ENCODE data around the gene SP100. TPM values are rescaled to one million over a fixed set of nuclear protein-coding genes. Genes with fewer than 3 reads are reported as not detected.

The SP100 gene
- total and polyA plus RNA-seq, 2 donors (not counting 1 experiment from before 2014, with no cell fraction given), result 106 to 120 TPM

GRCh38 chr2:230439590-230439989, 23.6 kb downstream of the SP100 start:
- H3K4me3 ChIP-seq (replicated peaks in 1 of 4; ENCODE audit: control extremely low read depth in 1 of 4, insufficient read depth in 1 of 4, low read depth in 3 of 4, low read length in 4 of 4), result no peak overlapping the region
- DNase-seq (ENCODE audit: low read depth in 2 of 2), result peak in 1 of 2 donors; percentile 41
- H3K4me2 ChIP-seq (ENCODE audit: extremely low read depth, insufficient read depth, low read length), result no peak overlapping the region
- H3K4me1 ChIP-seq (ENCODE audit: control insufficient read depth, extremely low read depth, insufficient read depth, low read length), result peaks cover 11% of the 10 kb centered on the region
- TF ChIP-seq EZH2 (IDR thresholded peaks at IDR 0.05; ENCODE audit: low read length, missing control alignments), result no peak
- no peak for TF ChIP-seq CTCF (conservative IDR thresholded peaks at IDR 0.05 in 1 of 2, IDR thresholded peaks at IDR 0.05 in 1 of 2; ENCODE audit: low read depth in 1 of 2, low read length in 2 of 2)
- H4K20me1 ChIP-seq (ENCODE audit: control insufficient read depth, extremely low read depth, insufficient read depth, low read length), result no peaks in the 10 kb centered on the region
- H2AFZ ChIP-seq (ENCODE audit: low read length), result no peak overlapping the region
- no peaks in the 10 kb centered on the region for H3K27me3 ChIP-seq (ENCODE audit: control insufficient read depth, insufficient read depth, low read length)
- peaks cover 2% of the 10 kb centered on the region for H3K36me3 ChIP-seq (ENCODE audit: control insufficient read depth, insufficient read depth, low read length)
- H3K79me2 ChIP-seq (ENCODE audit: control insufficient read depth, insufficient read depth, low read length), result peaks cover 35% of the 10 kb centered on the region
- H3K9ac ChIP-seq (ENCODE audit: insufficient read depth, low read length), result no peak overlapping the region
- H3K9me3 ChIP-seq (ENCODE audit: control insufficient read depth, insufficient read depth, low read depth, low read length), result no peaks in the 10 kb centered on the region
- no peak overlapping the region for H3K27ac ChIP-seq (ENCODE audit: insufficient read depth, low read length)

DNA sequence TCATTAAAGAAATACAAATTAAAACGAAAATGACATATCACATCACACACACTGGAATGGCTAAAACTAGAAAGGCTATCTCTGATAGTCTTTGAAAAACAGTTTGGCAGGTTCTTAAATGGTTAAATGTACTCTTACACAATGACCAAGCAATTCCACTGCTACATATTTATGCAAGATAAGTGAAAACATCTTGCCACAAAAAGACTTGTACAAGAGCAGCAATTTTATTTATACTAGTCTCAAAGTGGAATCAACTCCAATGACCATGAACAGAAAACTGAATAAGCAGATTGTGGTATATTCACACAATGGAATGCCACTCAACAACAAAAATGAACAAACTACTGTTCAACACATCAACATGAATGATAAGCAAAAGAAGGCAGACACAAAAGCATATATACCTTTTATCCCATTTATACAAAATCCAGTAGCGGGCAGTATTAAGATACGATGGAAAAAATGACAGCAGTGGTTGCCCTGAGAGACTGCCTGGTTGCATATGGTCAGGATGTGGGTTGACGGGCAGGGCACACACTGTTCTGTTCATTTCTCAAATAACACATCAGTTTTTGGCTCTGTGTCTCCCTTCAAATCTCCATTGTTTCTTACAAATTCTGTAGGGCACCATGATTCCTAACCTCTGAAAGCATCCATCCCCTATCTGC, 25.4 kb downstream of the SP100 start:
- H3K4me1 ChIP-seq (ENCODE audit: control insufficient read depth, extremely low read depth, insufficient read depth, low read length), result peaks cover 8% of the 10 kb centered on the region
- H3K27ac ChIP-seq (ENCODE audit: insufficient read depth, low read length), result peak overlapping the region; percentile 39
- no peak overlapping the region for H3K9ac ChIP-seq (ENCODE audit: insufficient read depth, low read length)
- H3K9me3 ChIP-seq (ENCODE audit: control insufficient read depth, insufficient read depth, low read depth, low read length), result no peaks in the 10 kb centered on the region
- no peak overlapping the region for H2AFZ ChIP-seq (ENCODE audit: low read length)
- TF ChIP-seq EZH2 (IDR thresholded peaks at IDR 0.05; ENCODE audit: low read length, missing control alignments) (no peak), CTCF (conservative IDR thresholded peaks at IDR 0.05 in 1 of 2, IDR thresholded peaks at IDR 0.05 in 1 of 2; ENCODE audit: low read depth in 1 of 2, low read length in 2 of 2) (no peak)
- no peaks in the 10 kb centered on the region for H4K20me1 ChIP-seq (ENCODE audit: control insufficient read depth, extremely low read depth, insufficient read depth, low read length)
- no peaks in the 10 kb centered on the region for H3K27me3 ChIP-seq (ENCODE audit: control insufficient read depth, insufficient read depth, low read length)
- H3K79me2 ChIP-seq (ENCODE audit: control insufficient read depth, insufficient read depth, low read length), result peaks cover 27% of the 10 kb centered on the region
- DNase-seq (ENCODE audit: low read depth in 2 of 2), result peak; percentile 70 to 72
- peaks cover 2% of the 10 kb centered on the region for H3K36me3 ChIP-seq (ENCODE audit: control insufficient read depth, insufficient read depth, low read length)
- peak overlapping the region; percentile 23 for H3K4me2 ChIP-seq (ENCODE audit: extremely low read depth, insufficient read depth, low read length)
- no peak overlapping the region for H3K4me3 ChIP-seq (replicated peaks in 1 of 4; ENCODE audit: control extremely low read depth in 1 of 4, insufficient read depth in 1 of 4, low read depth in 3 of 4, low read length in 4 of 4)

DNA sequence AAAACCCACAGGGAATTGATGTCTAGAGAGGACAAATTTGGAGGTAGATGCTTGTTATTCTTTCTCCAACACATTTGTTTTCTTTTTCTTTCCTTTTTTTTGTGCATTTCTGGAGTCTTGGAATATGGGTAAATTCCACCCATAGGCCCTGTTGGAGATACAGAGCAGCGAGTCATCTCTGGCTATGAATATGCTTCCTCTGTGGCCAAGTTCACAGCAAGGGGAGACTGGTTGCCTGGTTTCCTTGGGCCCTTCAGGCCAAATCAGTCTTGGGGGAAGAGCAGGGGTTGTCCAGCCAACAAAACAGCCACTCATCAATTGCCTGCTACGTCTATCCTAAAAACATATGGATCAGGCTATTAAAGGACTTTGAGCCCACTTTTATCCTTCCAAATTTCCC, 27.5 kb downstream of the SP100 start:
- Histone ChIP-seq H3K4me1 (ENCODE audit: control insufficient read depth, extremely low read depth, insufficient read depth, low read length) (peaks cover 8% of the 10 kb centered on the region), H3K9ac (ENCODE audit: insufficient read depth, low read length) (no peak overlapping the region), H3K27me3 (ENCODE audit: control insufficient read depth, insufficient read depth, low read length) (no peaks in the 10 kb centered on the region), H3K27ac (ENCODE audit: insufficient read depth, low read length) (no peak overlapping the region), H3K4me2 (ENCODE audit: extremely low read depth, insufficient read depth, low read length) (no peak overlapping the region), H3K79me2 (ENCODE audit: control insufficient read depth, insufficient read depth, low read length) (peaks cover 21% of the 10 kb centered on the region), H4K20me1 (ENCODE audit: control insufficient read depth, extremely low read depth, insufficient read depth, low read length) (no peaks in the 10 kb centered on the region), H3K9me3 (ENCODE audit: control insufficient read depth, insufficient read depth, low read depth, low read length) (no peaks in the 10 kb centered on the region), H3K4me3 (replicated peaks in 1 of 4; ENCODE audit: control extremely low read depth in 1 of 4, insufficient read depth in 1 of 4, low read depth in 3 of 4, low read length in 4 of 4) (no peak overlapping the region), H2AFZ (ENCODE audit: low read length) (no peak overlapping the region), H3K36me3 (ENCODE audit: control insufficient read depth, insufficient read depth, low read length) (peaks cover 9% of the 10 kb centered on the region)
- peak; percentile 44 to 61 for DNase-seq (ENCODE audit: low read depth in 2 of 2)
- TF ChIP-seq CTCF (conservative IDR thresholded peaks at IDR 0.05 in 1 of 2, IDR thresholded peaks at IDR 0.05 in 1 of 2; ENCODE audit: low read depth in 1 of 2, low read length in 2 of 2) (no peak), EZH2 (IDR thresholded peaks at IDR 0.05; ENCODE audit: low read length, missing control alignments) (no peak)
